ENCODE measurements around the gene UHRF1. TPM values are rescaled to one million over a fixed set of nuclear protein-coding genes. Genes with fewer than 3 reads are reported as not detected.

The UHRF1 gene
- total RNA-seq, 1 donor from 2014 or later: 10.4 TPM

- Mint-ChIP-seq H3K4me1 (ENCODE audit: low read depth, unreplicated experiment) (no peaks in the 10 kb centered on the region), H3K36me3 (ENCODE audit: unreplicated experiment) (no peaks in the 10 kb centered on the region), H3K27me3 (ENCODE audit: unreplicated experiment) (no peaks in the 10 kb centered on the region), H3K9me3 (ENCODE audit: unreplicated experiment) (peaks cover under 1% of the 10 kb centered on the region), H3K4me3 (ENCODE audit: unreplicated experiment) (no peak within 1 kb of the TSS), H3K27ac (ENCODE audit: unreplicated experiment) (no peak within 1 kb of the TSS)
- no peak for DNase-seq
- no peak for TF ChIP-seq CTCF (IDR thresholded peaks at IDR 0.05; ENCODE audit: partially characterized antibody, unreplicated experiment)
Observed at GRCh38 chr19:4902796-4903195, 6.5 kb upstream of the UHRF1 start, which contains the start of gene ARRDC5. ARRDC5 (minus strand) TSS chr19:4902896; CDS start chr19:4902825, 71 bp downstream.

DNA sequence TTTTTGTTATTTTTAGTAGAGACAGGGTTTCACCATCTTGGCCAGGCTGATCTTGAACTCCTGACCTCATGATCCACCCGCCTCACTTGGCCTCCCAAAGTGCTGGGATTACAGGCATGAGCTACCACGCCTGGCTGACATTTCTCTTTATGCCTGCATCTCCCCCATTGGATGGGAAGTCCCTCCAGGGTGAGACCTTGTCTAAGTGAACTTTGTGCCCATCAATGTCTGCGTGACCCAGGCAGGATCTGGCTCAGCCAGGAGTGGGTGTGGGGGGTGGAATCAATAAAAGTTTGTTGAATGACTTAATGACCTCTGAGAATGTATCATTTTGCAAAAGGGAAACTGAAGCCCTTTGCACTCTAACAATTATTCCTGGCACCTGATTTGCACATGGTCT, 4.8 kb upstream of the UHRF1 start:
- no peak for DNase-seq
- Mint-ChIP-seq H3K4me3 (ENCODE audit: unreplicated experiment) (no peak overlapping the region), H3K4me1 (ENCODE audit: low read depth, unreplicated experiment) (peaks cover 4% of the 10 kb centered on the region), H3K27ac (ENCODE audit: unreplicated experiment) (no peak overlapping the region), H3K36me3 (ENCODE audit: unreplicated experiment) (no peaks in the 10 kb centered on the region), H3K27me3 (ENCODE audit: unreplicated experiment) (peaks cover 6% of the 10 kb centered on the region), H3K9me3 (ENCODE audit: unreplicated experiment) (peaks cover 4% of the 10 kb centered on the region)
- TF ChIP-seq CTCF (IDR thresholded peaks at IDR 0.05; ENCODE audit: partially characterized antibody, unreplicated experiment): no peak

GRCh38 chr19:4906963-4907362, 2.3 kb upstream of the UHRF1 start:
- no peak for DNase-seq
- H3K4me1 Mint-ChIP-seq (ENCODE audit: low read depth, unreplicated experiment): peaks cover 12% of the 10 kb centered on the region
- peaks cover 6% of the 10 kb centered on the region for H3K27me3 Mint-ChIP-seq (ENCODE audit: unreplicated experiment)
- no peak for TF ChIP-seq CTCF (IDR thresholded peaks at IDR 0.05; ENCODE audit: partially characterized antibody, unreplicated experiment)
- H3K9me3 Mint-ChIP-seq (ENCODE audit: unreplicated experiment): peaks cover 4% of the 10 kb centered on the region
- H3K36me3 Mint-ChIP-seq (ENCODE audit: unreplicated experiment): no peaks in the 10 kb centered on the region
- H3K27ac Mint-ChIP-seq (ENCODE audit: unreplicated experiment): no peak overlapping the region
- H3K4me3 Mint-ChIP-seq (ENCODE audit: unreplicated experiment): no peak overlapping the region

- DNase-seq: no peak
- Mint-ChIP-seq H3K9me3 (ENCODE audit: unreplicated experiment) (peaks cover 4% of the 10 kb centered on the region), H3K36me3 (ENCODE audit: unreplicated experiment) (no peaks in the 10 kb centered on the region), H3K4me1 (ENCODE audit: low read depth, unreplicated experiment) (peaks cover 15% of the 10 kb centered on the region), H3K4me3 (ENCODE audit: unreplicated experiment) (peak overlapping the region; percentile 68), H3K27ac (ENCODE audit: unreplicated experiment) (peak overlapping the region; percentile 43), H3K27me3 (ENCODE audit: unreplicated experiment) (peaks cover 6% of the 10 kb centered on the region)
- TF ChIP-seq CTCF (IDR thresholded peaks at IDR 0.05; ENCODE audit: partially characterized antibody, unreplicated experiment): no peak
Observed at GRCh38 chr19:4908360-4908759, 941 bp upstream of the UHRF1 start.

DNA sequence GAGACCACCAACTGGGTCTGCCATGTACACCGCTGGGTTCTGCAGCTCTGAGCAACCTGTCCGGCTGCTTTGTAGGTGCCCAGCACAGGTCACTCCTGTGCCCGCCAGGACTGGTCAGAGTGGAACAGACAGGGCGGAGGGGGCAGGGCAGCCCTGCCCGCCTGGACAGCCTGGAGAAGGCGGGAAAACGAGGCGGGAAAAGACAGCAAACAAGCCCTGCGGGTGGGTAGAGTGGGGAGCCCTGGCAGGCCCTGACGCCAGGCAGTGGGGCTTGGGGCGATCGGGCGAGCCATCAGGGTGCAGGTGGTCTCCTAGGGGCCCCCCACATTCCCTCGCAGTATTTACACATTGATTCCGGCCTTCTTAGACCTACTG, 533 bp upstream of the UHRF1 start:
- Mint-ChIP-seq H3K36me3 (ENCODE audit: unreplicated experiment) (no peaks in the 10 kb centered on the region), H3K27ac (ENCODE audit: unreplicated experiment) (peak overlapping the region; percentile 43), H3K4me3 (ENCODE audit: unreplicated experiment) (peak overlapping the region; percentile 68), H3K9me3 (ENCODE audit: unreplicated experiment) (peaks cover 4% of the 10 kb centered on the region), H3K4me1 (ENCODE audit: low read depth, unreplicated experiment) (peaks cover 15% of the 10 kb centered on the region), H3K27me3 (ENCODE audit: unreplicated experiment) (peaks cover 6% of the 10 kb centered on the region)
- DNase-seq: peak; percentile 22
- no peak for TF ChIP-seq CTCF (IDR thresholded peaks at IDR 0.05; ENCODE audit: partially characterized antibody, unreplicated experiment)
